ENCODE data around the gene SPATC1L. TPM values are rescaled to one million over a fixed set of nuclear protein-coding genes. Genes with fewer than 3 reads are reported as not detected.

SPATC1L gene
- total and polyA plus RNA-seq, 2 of the 8 experiments (the other 6 are each of a cell fraction or from before 2014, with no cell fraction given): 24.9 to 50.0 TPM

DNA sequence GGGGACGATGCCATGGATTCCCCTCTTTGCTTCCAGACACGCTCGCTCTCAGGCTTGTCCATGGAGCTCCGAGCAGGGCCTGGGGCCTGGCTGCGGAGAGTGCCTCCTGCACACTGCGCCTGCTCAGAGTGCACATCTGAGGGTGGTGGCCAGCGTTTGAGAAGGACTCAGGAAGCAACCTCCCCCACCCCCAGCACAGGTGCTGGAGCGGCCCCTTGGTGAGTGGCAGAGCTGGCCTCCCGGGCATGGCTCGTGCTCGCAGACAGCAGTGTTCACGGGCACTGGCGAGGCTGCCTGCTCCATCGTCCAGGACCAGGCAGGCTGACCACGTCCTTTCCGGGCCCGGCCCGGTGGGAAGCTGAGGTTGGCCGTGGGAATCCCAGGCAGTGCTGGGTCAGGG, 2.8 kb downstream of the SPATC1L start:
- Histone ChIP-seq H2BK12ac (ENCODE audit: low read depth, low read length) (0 out of 2 replicates have a peak overlapping the region, but pooled peaks have one; percentile 50), H3K9ac (replicated peaks in 1 of 4; ENCODE audit: extremely low read depth in 1 of 4, low read depth in 3 of 4, low read length in 3 of 4) (no peak overlapping the region), H2AK5ac (ENCODE audit: low read depth, low read length) (0 out of 2 replicates have a peak overlapping the region, but pooled peaks have one; percentile 39), H3K4ac (replicated peaks; ENCODE audit: insufficient read length, low read depth, low read length) (no peak overlapping the region), H3K4me1 (replicated peaks in 1 of 4; ENCODE audit: control insufficient read depth in 3 of 4, insufficient read depth in 4 of 4, low read length in 3 of 4) (peaks cover 0 to 20% (median 9%) of the 10 kb centered on the region in 4 experiments; a peak in 5 of 7 replicates), H3K14ac (ENCODE audit: insufficient read length) (no peak overlapping the region), H3K36me3 (ENCODE audit: control insufficient read depth in 2 of 4, insufficient read depth in 4 of 4, low read length in 3 of 4) (peaks cover 0 to 2% (median 0%) of the 10 kb centered on the region in 4 experiments; a peak in 1 of 8 replicates), H2AFZ (ENCODE audit: low read length) (no peak overlapping the region), H3K23ac (ENCODE audit: insufficient read length) (no peak overlapping the region), H3K56ac (replicated peaks; ENCODE audit: insufficient read length, low read depth, low read length) (no peak overlapping the region), H4K20me1 (replicated peaks in 1 of 2; ENCODE audit: control insufficient read depth in 1 of 2, insufficient read depth in 2 of 2, low read length in 2 of 2) (peaks cover 0 to 11% of the 10 kb centered on the region in 2 experiments), H2BK5ac (ENCODE audit: low read depth, low read length) (0 out of 2 replicates have a peak overlapping the region, but pooled peaks have one; percentile 52), H3K23me2 (ENCODE audit: low read depth, low read length) (peaks cover 8% of the 10 kb centered on the region), H2BK120ac (replicated peaks; ENCODE audit: low read depth, low read length) (no peak overlapping the region), H3K79me1 (ENCODE audit: low read depth, low read length) (peaks cover 5% of the 10 kb centered on the region; the same call in 1 of the 2 replicates), H3K4me3 (ENCODE audit: extremely low read depth in 1 of 4, insufficient read depth in 2 of 4, low read depth in 3 of 4, low read length in 4 of 4) (no peak overlapping the region), H3K79me2 (ENCODE audit: control insufficient read depth in 1 of 2, insufficient read depth in 2 of 2, low read length in 2 of 2) (peaks cover 0 to 13% of the 10 kb centered on the region in 2 experiments; a peak in 2 of 4 replicates), H3K27me3 (replicated peaks in 1 of 4; ENCODE audit: control insufficient read depth in 3 of 4, extremely low read depth in 1 of 4, insufficient read depth in 3 of 4, low read length in 3 of 4) (no peaks in the 10 kb centered on the region), H3K4me2 (ENCODE audit: insufficient read depth in 1 of 2, low read depth in 2 of 2, low read length in 2 of 2) (no peak overlapping the region), H3K27ac (ENCODE audit: low read depth, low read length) (peak overlapping the region; percentile 50; the same call in 1 of the 2 replicates), H4K5ac (ENCODE audit: insufficient read length, low read depth, low read length) (no peak overlapping the region), H3K18ac (ENCODE audit: extremely low read depth, low read length) (no peak overlapping the region; the same call in 1 of the 2 replicates), H2BK20ac (ENCODE audit: low read length) (no peak overlapping the region), H3K9me3 (ENCODE audit: insufficient read depth in 2 of 2, low read depth in 1 of 2, low read length in 1 of 2) (no peaks in the 10 kb centered on the region), H4K91ac (replicated peaks; ENCODE audit: insufficient read length, low read length) (no peak overlapping the region), H2BK15ac (ENCODE audit: low read length) (no peak overlapping the region), H4K8ac (ENCODE audit: extremely low read depth, insufficient read depth, low read length) (peak overlapping the region; percentile 85)
- no peak for DNase-seq (ENCODE audit: low read depth in 1 of 2, low spot score in 2 of 2)
- no peak for TF ChIP-seq ZNF274 (IDR thresholded peaks at IDR 0.05; ENCODE audit: borderline replicate concordance, extremely low read depth, low read length)
- no peak for TF ChIP-seq POLR2A (IDR thresholded peaks at IDR 0.05; ENCODE audit: control extremely low read depth in 1 of 2, low read depth in 2 of 2, low read length in 2 of 2)
- TF ChIP-seq SAP30 (IDR thresholded peaks at IDR 0.05; ENCODE audit: insufficient read depth, insufficient replicate concordance, low read length): no peak
- TF ChIP-seq KDM4A (IDR thresholded peaks at IDR 0.05; ENCODE audit: low read depth, low read length, severe bottlenecking): no peak
- TF ChIP-seq BCL11A (IDR thresholded peaks at IDR 0.05; ENCODE audit: low read depth in 2 of 2, low read length in 2 of 2): no peak
- no peak for TF ChIP-seq TCF12 (IDR thresholded peaks at IDR 0.05; ENCODE audit: low read depth, low read length)
- no peak for TF ChIP-seq SP2 (IDR thresholded peaks at IDR 0.05; ENCODE audit: low read length)
- POLR2A ChIA-PET (ENCODE audit: partially characterized antibody): no interaction called here
- WGBS, 2 experiments (ENCODE audit: extremely low coverage in 1 of 2, insufficient coverage in 1 of 2, insufficient read length in 1 of 2, insufficient replicate concordance in 2 of 2, low coverage in 1 of 2, low lambda C conversion rate in 2 of 2, missing lambda C conversion rate in 1 of 2): 92% methylated on average over 19 of the region's 19 CpGs; no CpG with 5 or more reads in 1 of the 2 experiments
- CTCF ChIA-PET (ENCODE audit: partially characterized antibody): interaction anchor here (0.8 to 2.5 kb wide), 3 partner anchors 28 to 39 kb away, joined by 3 to 8 read pairs (median 4); no protein-coding TSS in a partner anchor
- FAIRE-seq: no peak
